Activated T-helper 1 cell treated with anti-CD3 and anti-CD28 coated beads, Interleukin-2, amount 50 U/mL, for 16 hours (primary cell): ENCODE data around the gene SAP30L.

Source experiments
- DNase-seq, 2 donors: peaks; one replicate each; pipeline ENCODE4 v3.0.0-alpha.2; 2020; ENCODE audit warnings: low read depth in 1 of 2, low spot score in 1 of 2

Gene SAP30L

GRCh38 chr5:154445422-154446194 is at the start of gene SAP30L:
SAP30L (plus strand) TSS chr5:154445997; CDS start chr5:154446605, 608 bp downstream.
- DNase-seq, result peak; percentile 89 to 93

- no peak for DNase-seq
Measured at GRCh38 chr5:154396128-154396527, 49.7 kb upstream of the SAP30L start.

GRCh38 chr5:154397652-154398406 is 48.0 kb upstream of the SAP30L start:
- DNase-seq, result no peak

- DNase-seq, result no peak
Measured at GRCh38 chr5:154400678-154401077, 45.1 kb upstream of the SAP30L start.

- no peak for DNase-seq
Measured at GRCh38 chr5:154401355-154401754, 44.4 kb upstream of the SAP30L start.

GRCh38 chr5:154401931-154402330 is 43.9 kb upstream of the SAP30L start:
- no peak for DNase-seq

GRCh38 chr5:154402611-154403010 is 43.2 kb upstream of the SAP30L start:
- DNase-seq, result no peak

- no peak for DNase-seq
Measured at GRCh38 chr5:154403234-154403633, 42.6 kb upstream of the SAP30L start.

GRCh38 chr5:154403776-154404387 is 41.9 kb upstream of the SAP30L start:
- no peak for DNase-seq

GRCh38 chr5:154405078-154405792 is 40.6 kb upstream of the SAP30L start:
- peak; percentile 30 to 45 for DNase-seq

GRCh38 chr5:154406231-154406630 is 39.6 kb upstream of the SAP30L start:
- no peak for DNase-seq

- no peak for DNase-seq
Measured at GRCh38 chr5:154406826-154407225, 39.0 kb upstream of the SAP30L start.

- DNase-seq, result no peak
Measured at GRCh38 chr5:154408811-154409210, 37.0 kb upstream of the SAP30L start.

- no peak for DNase-seq
Measured at GRCh38 chr5:154409230-154409840, 36.5 kb upstream of the SAP30L start.

GRCh38 chr5:154410008-154410407 is 35.8 kb upstream of the SAP30L start:
- DNase-seq, result no peak

GRCh38 chr5:154410786-154411185 is 35.0 kb upstream of the SAP30L start:
- no peak for DNase-seq

- no peak for DNase-seq
Measured at GRCh38 chr5:154411338-154411737, 34.5 kb upstream of the SAP30L start.

GRCh38 chr5:154412316-154412715 is 33.5 kb upstream of the SAP30L start:
- DNase-seq, result no peak

- no peak for DNase-seq
Measured at GRCh38 chr5:154412925-154413324, 32.9 kb upstream of the SAP30L start.

- no peak for DNase-seq
Measured at GRCh38 chr5:154415114-154415513, 30.7 kb upstream of the SAP30L start.

GRCh38 chr5:154418344-154418820 is 27.4 kb upstream of the SAP30L start:
- no peak for DNase-seq
